ENCODE data around the gene TNFRSF19.

TNFRSF19 gene

DNA sequence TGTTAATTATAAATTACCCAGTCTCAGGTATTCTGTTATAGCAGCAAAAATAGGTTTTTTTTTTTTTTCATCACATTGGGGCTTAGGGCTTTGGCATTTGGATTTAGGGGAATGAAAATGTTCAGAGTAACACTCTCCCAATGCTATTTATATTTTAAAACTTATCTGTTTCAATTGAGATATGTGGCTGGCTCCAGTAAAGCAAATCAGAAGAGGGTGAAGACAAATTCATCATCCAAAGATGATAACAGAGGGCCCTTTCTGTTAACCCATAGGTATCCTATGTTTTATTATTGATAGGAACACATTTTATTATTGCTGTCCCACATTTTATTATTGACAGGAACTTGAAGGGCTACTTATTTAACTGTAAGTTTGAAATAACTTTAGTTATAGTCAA, 20.5 kb upstream of the TNFRSF19 start:
- H3K27ac ChIP-seq = no peak overlapping the region
- no peak for TF ChIP-seq CTCF (conservative IDR thresholded peaks at IDR 0.05)

- TF ChIP-seq CTCF (conservative IDR thresholded peaks at IDR 0.05) = no peak
- no peak overlapping the region for H3K27ac ChIP-seq
Measured at GRCh38 chr13:23550163-23550562, 20.0 kb upstream of the TNFRSF19 start.

GRCh38 chr13:23551213-23552008, 18.8 kb upstream of the TNFRSF19 start:
- no peak overlapping the region for H3K27ac ChIP-seq
- no peak for TF ChIP-seq CTCF (conservative IDR thresholded peaks at IDR 0.05)

DNA sequence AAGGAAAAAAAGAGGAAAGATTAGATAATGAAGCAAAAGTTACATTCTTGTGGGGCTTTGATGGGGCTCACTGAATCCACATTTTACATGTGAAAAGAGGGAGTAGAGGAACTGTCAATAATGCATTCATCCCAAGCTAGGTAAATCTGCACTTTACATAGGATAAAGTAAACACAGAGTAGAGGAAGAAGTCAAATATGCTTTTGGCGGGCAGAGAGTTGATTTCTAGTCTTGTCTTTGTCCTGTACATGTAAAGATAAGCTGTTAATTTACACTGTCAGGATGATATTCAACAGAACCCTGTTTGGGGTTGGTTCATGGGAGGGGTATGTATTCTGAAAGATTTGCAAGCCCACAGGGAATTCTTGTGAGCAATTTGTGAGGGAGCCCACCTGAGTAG, 18.0 kb upstream of the TNFRSF19 start:
- H3K27ac ChIP-seq = no peak overlapping the region

GRCh38 chr13:23552661-23553060, 17.6 kb upstream of the TNFRSF19 start:
- TF ChIP-seq CTCF (conservative IDR thresholded peaks at IDR 0.05) = no peak
- H3K27ac ChIP-seq = no peak overlapping the region

More for the DNA sequence above, 18.0 kb upstream of the TNFRSF19 start:
- TF ChIP-seq CTCF (conservative IDR thresholded peaks at IDR 0.05) = no peak

GRCh38 chr13:23554000-23554399, 16.2 kb upstream of the TNFRSF19 start:
- H3K27ac ChIP-seq = no peak overlapping the region
- no peak for TF ChIP-seq CTCF (conservative IDR thresholded peaks at IDR 0.05)

GRCh38 chr13:23557043-23557442, 13.2 kb upstream of the TNFRSF19 start:
- no peak overlapping the region for H3K27ac ChIP-seq
- TF ChIP-seq CTCF (conservative IDR thresholded peaks at IDR 0.05) = no peak
